ENCODE measurements around the gene SLIT1. TPM values are rescaled to one million over a fixed set of nuclear protein-coding genes. Genes with fewer than 3 reads are reported as not detected.

SLIT1 gene
- total RNA-seq, 1 donor from 2014 or later = 0.23 TPM

GRCh38 chr10:96991313-96991841, 194.4 kb downstream of the SLIT1 start:
- no peak overlapping the region for H3K4me3 ChIP-seq
- no peaks in the 10 kb centered on the region for H3K9me3 ChIP-seq
- no peak overlapping the region for H3K27ac ChIP-seq
- intact Hi-C loops (cut with DNase I) = no loop called here
- H3K36me3 ChIP-seq = no peaks in the 10 kb centered on the region
- DNase-seq (no peak), ATAC-seq (no peak)
- TF ChIP-seq CTCF (IDR thresholded peaks at IDR 0.05) = no peak
- no peaks in the 10 kb centered on the region for H3K27me3 ChIP-seq
- no peaks in the 10 kb centered on the region for H3K4me1 ChIP-seq

GRCh38 chr10:96988426-96988825, 197.3 kb downstream of the SLIT1 start:
- Histone ChIP-seq H3K4me3 (no peak overlapping the region), H3K27me3 (no peaks in the 10 kb centered on the region), H3K36me3 (no peaks in the 10 kb centered on the region), H3K9me3 (no peaks in the 10 kb centered on the region), H3K27ac (no peak overlapping the region), H3K4me1 (no peaks in the 10 kb centered on the region)
- no peak for ATAC-seq
- intact Hi-C loops (cut with DNase I) = no loop called here
- no peak for DNase-seq
- TF ChIP-seq CTCF (IDR thresholded peaks at IDR 0.05) = no peak

- ATAC-seq = no peak
- H3K27me3 ChIP-seq = no peaks in the 10 kb centered on the region
- H3K36me3 ChIP-seq = no peaks in the 10 kb centered on the region
- intact Hi-C loops (cut with DNase I) = no loop called here
- H3K4me3 ChIP-seq = no peak overlapping the region
- H3K27ac ChIP-seq = no peak overlapping the region
- TF ChIP-seq CTCF (IDR thresholded peaks at IDR 0.05) = no peak
- DNase-seq = no peak
- H3K9me3 ChIP-seq = no peaks in the 10 kb centered on the region
- no peaks in the 10 kb centered on the region for H3K4me1 ChIP-seq
These were observed 197.9 kb downstream of the SLIT1 start for GRCh38 chr10:96987842-96988175.

- H3K4me3 ChIP-seq = no peak overlapping the region
- H3K27ac ChIP-seq = no peak overlapping the region
- intact Hi-C loops (cut with DNase I) = no loop called here
- DNase-seq = no peak
- no peaks in the 10 kb centered on the region for H3K9me3 ChIP-seq
- H3K27me3 ChIP-seq = no peaks in the 10 kb centered on the region
- no peak for ATAC-seq
- H3K36me3 ChIP-seq = peaks cover under 1% of the 10 kb centered on the region
- no peaks in the 10 kb centered on the region for H3K4me1 ChIP-seq
- no peak for TF ChIP-seq CTCF (IDR thresholded peaks at IDR 0.05)
These were observed 198.5 kb downstream of the SLIT1 start for GRCh38 chr10:96987141-96987841.

GRCh38 chr10:96986200-96986856, 199.4 kb downstream of the SLIT1 start:
- H3K27me3 ChIP-seq = no peaks in the 10 kb centered on the region
- ATAC-seq = no peak
- DNase-seq = no peak
- no peaks in the 10 kb centered on the region for H3K9me3 ChIP-seq
- no peak overlapping the region for H3K4me3 ChIP-seq
- H3K36me3 ChIP-seq = peaks cover 10% of the 10 kb centered on the region
- TF ChIP-seq CTCF (IDR thresholded peaks at IDR 0.05) = no peak
- H3K4me1 ChIP-seq = no peaks in the 10 kb centered on the region
- intact Hi-C loops (cut with DNase I) = no loop called here
- H3K27ac ChIP-seq = no peak overlapping the region

All from upper lobe of right lung (tissue), 1 donor.